HG03039 (cell line): ENCODE data around the gene NFKBIL1.
"Not testable (repeated sequence)": the region's sequence is repeated elsewhere in the genome, so short reads cannot be mapped to it uniquely, and the experiment has no call there.

Experiments used
- ATAC-seq: cut with Tn5 transposase; IDR thresholded peaks from one replicate; pipeline ENCODE4 v1.9.1; 2021; ENCODE audit warnings: mild to moderate bottlenecking, moderate library complexity; ENCODE audit not compliant: unreplicated experiment

The NFKBIL1 gene, protein sequence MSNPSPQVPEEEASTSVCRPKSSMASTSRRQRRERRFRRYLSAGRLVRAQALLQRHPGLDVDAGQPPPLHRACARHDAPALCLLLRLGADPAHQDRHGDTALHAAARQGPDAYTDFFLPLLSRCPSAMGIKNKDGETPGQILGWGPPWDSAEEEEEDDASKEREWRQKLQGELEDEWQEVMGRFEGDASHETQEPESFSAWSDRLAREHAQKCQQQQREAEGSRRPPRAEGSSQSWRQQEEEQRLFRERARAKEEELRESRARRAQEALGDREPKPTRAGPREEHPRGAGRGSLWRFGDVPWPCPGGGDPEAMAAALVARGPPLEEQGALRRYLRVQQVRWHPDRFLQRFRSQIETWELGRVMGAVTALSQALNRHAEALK

DNA sequence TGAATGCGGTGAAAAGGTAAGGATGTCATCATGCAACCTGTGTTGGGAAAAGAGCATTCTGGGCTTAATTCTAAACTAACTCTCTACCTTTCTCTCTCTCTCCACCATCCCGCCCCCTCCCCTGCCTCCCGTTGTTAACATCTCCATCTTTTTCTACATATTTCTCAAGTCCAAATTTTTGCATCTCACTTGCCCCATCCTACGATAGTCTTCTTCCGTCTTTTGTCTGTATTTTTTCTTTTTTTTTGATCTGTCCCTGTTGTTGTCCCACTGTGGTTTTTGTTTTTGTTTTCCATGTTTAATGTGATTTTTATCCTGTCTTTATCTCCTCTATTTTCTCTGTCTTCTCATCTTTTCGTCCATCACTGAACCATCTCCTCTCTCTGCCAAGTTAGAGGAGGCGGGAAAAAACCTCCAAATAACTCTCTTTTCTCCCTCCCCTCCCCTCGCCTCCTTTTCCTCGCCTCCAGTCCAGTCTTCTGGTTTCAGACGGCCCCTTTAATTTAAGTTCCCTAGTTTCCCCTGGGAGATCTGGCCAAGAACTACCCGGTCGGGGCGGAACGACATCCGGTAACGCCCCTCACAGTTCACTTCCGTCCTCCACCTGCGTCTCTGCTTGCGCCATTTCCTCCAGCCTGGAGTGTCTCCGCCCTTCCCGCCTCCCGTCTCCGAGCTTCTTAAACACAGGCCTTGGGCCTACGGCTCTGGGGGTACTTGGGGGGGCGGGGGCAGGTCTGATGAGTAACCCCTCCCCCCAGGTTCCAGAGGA is at the start of gene NFKBIL1:
Gene NFKBIL1, plus strand, starts transcription at position 651 of the 769 bp plus-strand sequence. Its CDS starts 87 bp downstream, at position 738.
- ATAC-seq = no peak

DNA sequence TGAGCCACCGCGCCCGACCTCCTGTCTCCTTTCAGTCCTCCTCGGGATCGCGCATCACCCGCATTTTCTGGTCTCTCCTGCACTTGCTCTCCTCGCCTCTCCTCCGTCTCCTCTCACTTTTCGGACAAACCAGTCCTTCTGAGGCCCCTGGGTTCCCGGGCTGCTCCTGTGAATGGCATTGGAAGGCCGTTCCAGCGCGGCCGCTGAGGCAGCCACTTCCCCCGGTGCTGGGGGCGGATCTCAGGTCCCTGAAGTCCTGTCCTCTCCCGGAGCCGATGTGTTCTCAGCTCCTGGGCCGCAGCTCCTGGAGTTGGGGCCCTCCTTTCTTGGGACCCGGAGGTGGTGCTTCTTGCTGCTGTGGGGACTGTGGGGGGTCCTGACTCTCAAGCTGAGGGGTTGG is 48.7 kb upstream of the NFKBIL1 start:
- ATAC-seq = no peak

DNA sequence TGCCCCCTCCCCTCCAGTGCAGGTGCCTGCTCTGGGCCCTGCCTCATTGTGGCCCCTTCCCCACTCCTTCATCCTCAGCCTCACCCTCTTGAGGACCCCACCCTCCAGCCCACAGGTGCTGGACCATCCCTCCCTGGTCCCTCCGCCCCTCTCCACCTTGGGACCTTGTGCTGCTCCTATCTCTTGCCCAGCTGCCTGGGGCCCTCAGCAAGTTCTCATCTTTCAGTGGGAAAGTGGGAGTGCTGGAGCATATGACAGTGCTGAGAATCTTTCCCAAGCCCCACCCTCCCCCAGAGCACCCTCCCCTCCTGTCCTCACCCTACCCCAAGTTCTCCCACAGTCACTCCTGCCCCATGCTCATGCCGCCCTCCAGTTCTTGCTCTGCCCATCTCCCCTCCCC is 47.8 kb upstream of the NFKBIL1 start:
- not testable (repeated sequence) for ATAC-seq

DNA sequence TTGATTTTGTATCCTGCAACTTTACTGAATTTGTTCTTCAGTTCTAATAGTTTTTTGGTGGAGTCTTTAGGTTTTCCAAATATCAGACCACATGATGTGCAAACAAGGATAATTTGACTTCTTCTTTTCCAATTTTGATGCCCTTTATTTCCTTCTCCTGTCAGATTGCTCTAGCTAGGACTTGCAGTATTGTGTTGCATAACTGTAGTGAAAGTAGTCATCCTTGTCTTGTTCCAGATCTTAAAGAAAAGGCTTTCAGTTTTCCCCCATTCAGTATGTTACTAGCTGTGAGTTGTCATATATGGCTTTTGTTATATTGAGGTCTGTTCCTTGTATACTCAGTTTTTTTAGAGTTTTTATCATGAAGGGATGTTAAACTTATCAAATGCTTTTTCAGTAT is 44.8 kb upstream of the NFKBIL1 start:
- ATAC-seq = no peak

DNA sequence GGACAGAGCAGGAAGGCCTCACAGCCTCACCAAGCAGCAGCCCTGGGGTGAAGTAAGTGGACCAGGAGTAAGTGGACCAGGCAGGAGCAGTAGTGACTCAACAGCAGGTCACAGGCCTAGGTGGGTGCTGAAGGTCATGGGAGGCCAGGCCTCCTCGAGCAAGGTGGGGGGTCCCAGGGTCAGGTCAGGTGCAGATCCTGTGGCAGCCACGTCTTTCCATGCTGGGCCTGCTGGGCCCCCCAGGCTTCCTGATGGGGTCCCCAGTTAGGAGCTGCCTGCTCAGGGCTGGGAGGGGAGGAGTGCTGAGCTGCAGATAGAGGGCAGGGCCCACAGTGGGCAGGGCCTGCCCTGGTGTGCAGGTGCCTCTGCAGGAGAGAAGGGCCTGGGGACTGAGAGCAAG is 38.4 kb upstream of the NFKBIL1 start:
- ATAC-seq = not testable (repeated sequence)

DNA sequence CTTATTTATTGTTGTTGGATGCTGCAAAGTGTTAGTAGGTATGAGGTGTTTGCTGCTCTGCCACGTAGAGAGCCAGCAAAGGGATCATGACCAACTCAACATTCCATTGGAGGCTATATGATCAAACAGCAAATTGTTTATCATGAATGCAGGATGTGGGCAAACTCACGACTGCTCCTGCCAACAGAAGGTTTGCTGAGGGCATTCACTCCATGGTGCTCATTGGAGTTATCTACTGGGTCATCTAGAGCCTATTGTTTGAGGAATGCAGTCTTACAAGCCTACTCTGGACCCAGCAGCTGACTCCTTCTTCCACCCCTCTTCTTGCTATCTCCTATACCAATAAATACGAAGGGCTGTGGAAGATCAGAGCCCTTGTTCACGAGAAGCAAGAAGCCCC is 37.4 kb upstream of the NFKBIL1 start:
- no peak for ATAC-seq

DNA sequence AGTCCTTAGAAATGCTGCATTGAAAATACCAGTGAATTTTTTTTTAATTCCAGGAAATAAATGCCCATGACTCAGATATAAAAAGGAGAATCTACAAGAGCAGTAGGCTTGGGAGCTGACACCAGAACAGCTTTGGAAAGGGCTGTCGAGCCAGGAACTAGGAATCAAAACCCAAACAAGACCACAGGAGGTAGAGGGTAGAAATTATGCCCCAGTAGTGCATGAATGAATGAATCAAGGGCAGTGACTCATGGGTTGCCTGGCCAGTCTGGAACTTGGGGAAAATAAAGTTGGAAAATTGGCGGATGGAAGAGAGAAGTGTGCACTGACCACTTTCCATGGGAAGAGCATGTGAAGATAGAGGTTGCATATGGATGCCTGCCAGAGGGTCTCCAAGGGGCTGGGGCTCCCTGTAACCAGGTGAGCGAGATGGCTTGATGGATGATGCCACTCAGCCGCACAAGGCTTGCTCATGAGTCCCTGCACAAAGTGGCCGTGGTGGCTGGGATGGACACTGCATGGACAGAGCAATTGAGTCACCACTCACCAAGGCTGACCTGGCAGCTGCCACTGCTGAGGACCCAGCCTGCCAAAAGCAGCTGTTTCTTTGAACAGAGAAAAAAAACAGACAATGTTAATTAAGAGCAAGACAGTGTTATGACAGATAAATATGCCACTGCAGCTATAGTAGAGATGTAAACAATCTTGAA is 33.8 kb upstream of the NFKBIL1 start:
- no peak for ATAC-seq

DNA sequence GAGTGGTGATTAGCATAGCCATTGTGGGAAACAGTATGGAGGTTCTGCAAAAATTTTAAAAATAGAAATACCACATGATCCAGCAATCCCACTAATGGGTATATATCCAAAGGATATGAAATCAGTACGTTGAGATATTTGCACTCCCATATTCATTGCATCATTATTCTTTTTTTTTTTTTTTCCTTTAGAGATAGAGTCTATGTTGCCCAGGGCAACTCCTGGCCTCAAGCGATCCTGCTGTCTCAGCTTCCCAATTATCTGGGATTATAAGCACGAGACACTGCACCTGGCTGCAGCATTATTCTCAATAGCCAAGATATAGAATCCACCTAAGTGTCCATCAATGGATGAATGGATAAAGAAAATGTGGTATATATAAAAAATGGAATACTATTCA is 25.6 kb upstream of the NFKBIL1 start:
- no peak for ATAC-seq

DNA sequence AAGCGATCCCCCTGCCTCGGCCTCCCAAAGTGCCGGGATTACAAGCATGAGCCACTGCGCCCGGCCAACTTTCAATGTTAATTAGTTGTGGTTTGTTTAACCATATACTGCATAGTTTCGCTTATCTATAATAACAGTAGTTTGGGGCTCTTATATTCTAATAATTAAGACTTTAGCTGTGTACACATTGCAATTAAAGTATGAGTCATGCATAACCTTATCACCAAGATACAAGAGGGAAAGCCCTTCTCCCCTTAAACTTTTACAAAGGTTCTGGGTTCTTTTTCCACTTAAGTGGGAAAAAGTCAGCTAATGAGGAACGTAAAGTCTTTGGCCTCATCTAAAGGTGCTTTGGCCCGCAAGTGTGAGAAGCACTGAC is 21.9 kb upstream of the NFKBIL1 start:
- ATAC-seq = no peak

DNA sequence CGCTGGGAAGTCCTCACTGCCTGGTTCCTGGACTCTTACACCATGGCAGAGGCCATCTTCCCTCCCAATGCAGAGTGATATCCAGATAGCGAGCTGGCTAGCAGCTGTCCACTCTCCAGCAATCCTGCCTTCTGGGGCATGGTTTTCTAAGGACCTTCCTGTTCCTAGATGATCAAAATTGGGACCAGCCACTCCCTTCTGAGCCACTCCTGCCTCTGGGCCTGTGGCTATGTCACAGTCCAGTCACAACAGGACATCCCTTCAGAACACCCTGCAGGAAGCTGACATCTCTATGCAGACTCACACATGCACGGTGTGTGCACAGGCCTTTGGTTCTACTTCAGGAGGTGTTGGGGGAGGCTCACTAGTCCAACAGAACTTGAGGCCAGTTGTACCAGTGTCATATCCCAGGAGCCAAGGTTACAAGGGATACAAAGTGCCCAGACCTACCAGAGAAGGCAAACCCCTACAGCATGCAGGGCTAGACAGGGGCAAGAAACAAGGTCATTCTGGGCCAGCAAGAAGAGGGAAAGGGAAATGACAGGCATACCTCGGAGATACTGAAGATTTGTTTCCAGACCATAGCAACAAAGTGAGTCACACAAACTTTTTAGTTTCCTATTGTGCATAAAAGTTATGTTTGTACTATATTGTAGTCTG is 21.3 kb upstream of the NFKBIL1 start:
- no peak for ATAC-seq

DNA sequence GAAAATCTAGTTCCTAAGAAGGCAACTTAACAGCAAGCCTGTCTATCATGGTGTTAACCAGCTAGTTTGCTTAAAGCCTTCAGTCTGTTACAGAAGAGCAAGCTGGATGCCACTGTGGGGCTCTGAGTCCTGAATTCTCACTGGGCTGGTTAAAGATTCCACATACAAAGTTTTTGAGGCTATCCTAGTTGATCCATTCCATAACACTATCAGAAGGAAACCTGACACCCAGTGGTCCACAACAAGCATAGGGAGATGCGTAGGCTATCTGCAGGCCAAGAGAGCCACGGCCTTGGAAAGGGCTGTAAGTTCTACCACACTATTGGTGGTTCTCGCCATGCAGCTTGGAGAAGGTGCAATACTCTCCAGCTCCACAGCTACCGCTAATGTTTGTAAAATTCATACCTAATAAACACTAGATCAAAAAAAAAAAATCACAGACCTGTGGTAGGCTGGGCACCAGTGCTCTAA is 19.1 kb upstream of the NFKBIL1 start:
- ATAC-seq = no peak

DNA sequence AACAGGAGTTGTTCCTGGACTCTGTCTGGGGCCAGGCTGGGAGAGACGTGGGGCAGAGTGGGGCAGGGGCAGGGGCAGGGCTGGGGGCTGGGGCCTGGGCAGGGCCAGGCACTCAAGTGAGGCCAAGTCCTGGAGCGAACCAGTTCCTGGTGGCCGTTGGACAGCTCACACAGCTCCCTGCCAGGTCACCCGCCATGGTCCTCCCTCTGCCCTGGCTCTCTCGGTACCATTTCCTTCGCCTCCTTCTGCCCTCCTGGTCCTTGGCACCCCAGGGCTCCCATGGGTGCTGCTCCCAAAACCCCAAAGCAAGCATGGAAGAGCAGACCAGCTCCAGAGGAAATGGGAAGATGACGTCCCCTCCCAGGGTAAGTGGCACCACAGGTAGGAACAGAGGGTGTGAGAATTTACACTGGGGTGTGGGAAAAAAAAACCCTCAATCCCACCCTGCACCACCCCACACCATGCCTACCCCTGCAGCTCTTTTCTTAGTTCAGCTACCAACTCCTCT is 18.5 kb upstream of the NFKBIL1 start, which contains the start of gene MCCD1:
Gene MCCD1, plus strand, starts transcription at position 142 of the 508 bp plus-strand sequence. Its CDS starts 53 bp downstream, at position 195.
- ATAC-seq = no peak

DNA sequence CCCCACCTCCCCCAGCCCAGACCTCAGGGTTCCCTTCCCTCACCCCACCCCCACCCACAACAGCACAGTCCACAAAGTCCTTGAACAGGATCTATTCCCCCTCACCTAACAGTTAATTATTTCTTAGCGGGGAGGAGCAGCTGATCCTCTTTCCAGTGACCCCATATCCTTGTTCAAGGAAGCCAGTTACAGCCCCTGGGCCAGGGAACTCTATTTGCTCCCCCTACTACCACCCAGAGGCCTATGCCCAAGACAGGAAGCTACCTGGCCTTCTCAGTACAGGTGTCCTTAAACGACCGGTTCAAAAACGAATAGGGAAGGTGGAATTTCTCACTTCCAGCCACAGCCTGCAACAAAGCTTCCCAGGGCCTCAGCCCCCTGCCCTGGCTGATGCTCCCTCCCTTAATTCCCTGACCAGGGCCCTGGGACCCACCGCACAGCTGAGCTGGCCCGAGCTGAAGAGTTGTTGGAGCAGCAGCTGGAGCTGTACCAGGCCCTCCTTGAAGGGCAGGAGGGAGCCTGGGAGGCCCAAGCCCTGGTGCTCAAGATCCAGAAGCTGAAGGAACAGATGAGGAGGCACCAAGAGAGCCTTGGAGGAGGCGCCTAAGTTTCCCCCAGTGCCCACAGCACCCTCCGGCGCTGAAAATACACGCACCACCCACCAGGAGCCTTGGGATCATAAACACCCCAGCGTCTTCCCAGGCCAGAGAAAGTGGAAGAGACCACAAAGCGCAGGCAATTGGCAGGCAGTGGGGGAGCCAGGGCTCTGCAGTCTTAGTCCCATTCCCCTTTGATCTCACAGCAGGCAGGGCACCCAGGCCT is 17.9 kb upstream of the NFKBIL1 start:
- no peak for ATAC-seq

DNA sequence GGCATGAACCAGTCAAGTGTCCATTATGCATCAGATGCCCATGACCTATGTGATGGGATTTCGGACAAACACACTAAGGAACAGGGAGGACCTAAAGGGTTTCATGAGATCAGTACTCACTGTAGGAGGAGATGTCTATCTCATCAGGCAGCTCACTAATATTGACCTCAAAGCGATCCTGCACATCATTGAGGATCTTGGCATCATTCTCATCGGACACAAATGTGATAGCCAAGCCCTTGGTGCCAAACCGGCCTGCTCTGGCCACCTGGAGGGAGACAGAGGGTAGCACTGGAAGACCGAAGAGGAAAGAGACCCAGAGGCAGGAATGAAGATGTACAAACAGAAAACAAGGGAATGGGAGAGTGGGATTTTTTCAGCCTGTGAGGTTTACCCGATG is 16.7 kb upstream of the NFKBIL1 start:
- ATAC-seq = no peak

DNA sequence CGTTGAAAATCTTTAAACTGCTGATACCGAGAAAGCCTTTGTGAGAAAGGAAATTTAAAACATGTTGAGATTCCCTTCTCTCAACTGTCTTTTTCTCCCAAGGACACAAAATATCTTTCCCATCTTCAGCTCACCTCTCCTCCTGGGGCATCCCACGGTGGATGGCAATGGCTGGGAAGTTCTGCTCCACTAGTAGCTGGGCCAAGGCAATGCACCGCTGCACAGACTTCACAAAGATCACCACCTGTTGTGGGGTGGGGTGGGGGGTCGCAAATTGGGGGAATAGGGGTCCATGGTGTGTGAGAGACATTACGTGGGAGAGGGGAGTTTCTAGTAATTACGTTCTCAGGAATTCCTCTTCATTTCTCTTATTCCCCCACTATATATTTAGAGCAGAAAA is 16.2 kb upstream of the NFKBIL1 start:
- ATAC-seq = no peak

DNA sequence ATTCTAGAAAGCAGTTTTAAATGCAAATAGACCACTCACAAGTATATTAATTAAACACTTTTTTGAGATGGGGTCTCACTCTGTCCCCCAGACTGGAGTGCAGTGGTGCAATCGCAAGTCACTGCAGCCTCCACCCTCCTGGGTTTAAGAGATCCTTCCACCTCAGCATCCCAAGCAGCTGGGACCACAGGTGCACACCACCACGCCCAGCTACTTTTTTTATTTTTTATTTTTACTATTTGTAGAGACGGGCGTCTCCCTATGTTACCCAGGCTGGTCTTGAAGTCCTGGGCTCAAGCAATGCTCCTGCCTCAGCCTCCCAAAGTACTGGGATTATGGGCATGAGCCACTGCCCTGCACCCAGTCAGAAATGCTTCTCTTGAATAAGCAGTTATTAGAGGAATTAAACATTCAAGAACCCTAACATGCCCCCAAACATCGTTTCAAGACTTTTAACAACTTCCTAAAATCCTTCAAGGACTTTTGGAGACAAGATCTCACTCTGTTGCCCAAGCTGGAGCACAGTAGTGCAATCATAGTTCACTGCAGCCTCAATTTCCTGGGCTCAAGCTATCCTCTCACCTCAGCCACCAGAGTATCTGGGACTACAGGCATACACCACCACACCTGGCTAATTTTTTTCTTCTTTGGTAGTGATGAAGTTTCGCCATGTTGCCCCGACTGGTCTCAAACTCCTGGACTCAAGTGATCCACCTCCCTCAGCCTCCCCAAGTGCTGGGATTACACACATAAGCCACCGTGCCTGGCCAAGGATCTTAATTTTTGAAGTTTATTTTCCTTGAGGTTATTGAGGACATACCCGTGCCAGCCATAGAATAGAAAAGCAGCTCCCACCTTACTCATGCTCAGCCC is 15.4 kb upstream of the NFKBIL1 start:
- ATAC-seq = no peak

DNA sequence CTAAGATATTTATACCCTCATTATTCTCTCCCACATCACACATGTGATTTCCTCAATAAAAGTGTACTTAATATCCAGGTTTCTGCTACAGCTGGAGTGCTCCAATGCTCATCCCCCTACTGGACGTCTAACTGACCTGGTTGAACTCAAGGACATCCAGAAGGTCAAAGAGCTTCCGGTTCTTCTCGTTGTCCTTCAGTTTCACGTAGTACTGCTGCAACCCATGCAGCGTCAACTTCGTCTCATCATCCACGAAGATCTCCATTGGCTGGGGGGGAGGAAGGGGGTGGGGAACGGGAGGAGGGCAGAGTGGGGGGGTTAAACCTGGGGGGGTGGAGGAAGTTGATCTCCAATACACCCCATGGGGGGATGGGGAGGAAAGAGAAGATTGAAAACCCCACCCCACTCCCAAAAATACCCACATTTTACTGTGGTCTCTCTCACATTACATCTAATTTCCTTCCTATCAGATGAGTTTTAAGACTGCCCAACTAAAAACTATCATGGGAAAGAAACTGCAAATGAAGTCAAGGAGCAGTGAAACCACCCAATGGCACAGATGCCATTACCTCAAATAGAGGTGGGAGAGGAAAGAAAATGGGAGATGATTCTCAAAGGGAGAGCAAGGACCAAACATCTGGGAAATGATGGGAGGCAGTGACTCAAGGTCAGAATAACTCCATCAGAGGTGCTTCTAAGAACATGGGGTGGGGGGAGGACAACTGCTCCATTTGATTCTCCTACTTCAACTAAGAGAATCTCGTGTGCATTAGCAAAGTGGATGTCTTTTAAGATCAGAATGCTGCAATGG is 14.6 kb upstream of the NFKBIL1 start:
- no peak for ATAC-seq

DNA sequence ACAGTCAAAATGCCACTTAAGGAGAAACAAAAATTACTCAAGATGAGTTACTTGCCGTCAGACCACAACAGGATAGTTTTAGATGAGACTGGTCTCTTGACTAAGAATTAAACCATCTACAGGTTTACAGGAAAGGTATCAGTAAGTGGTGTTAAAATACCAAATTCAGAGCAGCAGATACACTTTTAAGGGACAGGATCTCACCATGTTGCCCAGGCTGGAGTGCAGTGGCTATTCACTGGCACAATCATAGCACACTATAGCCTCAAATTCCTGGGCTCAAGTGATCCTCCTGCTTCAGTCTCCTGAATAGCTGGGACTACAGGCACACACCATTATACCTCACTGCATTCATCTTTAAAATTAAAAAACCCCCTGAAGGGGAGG is 14.0 kb upstream of the NFKBIL1 start:
- ATAC-seq = no peak
